ENCODE data around the gene NANOS2. TPM values are rescaled to one million over a fixed set of nuclear protein-coding genes. Genes with fewer than 3 reads are reported as not detected.

The NANOS2 gene
- total RNA-seq, 2 experiments from 2014 or later, result not detected

DNA sequence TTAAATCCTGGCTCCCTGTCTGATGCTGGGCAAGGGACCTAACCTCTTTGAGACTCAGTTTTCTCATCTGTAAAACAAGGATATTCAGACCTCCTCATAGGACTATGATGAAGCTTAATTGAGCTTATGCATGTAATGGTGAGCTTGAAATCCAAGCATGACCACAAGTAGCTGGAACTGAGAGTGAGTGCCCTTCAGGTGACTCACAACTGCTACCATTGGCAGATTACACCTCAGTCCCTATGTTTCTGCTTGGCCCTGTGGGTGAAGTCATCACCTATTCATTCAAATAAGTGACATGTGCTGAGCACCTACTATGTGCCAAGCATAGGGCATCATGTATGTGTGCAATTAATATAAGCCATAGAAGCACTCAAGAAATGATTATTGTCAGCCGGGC is 33.3 kb upstream of the NANOS2 start:
- Histone ChIP-seq H2AFZ (ENCODE audit: low read length) (no peak overlapping the region), H3K9me2 (ENCODE audit: insufficient read depth, low read length) (no peaks in the 10 kb centered on the region), H3K79me2 (ENCODE audit: insufficient read depth, low read depth, low read length) (no peaks in the 10 kb centered on the region), H3K4me1 (ENCODE audit: insufficient read depth, low read length, poor library complexity, severe bottlenecking) (no peaks in the 10 kb centered on the region), H3K36me3 (ENCODE audit: insufficient read depth, low read length) (no peaks in the 10 kb centered on the region), H3K27ac (ENCODE audit: low read depth, low read length, poor library complexity, severe bottlenecking) (no peak overlapping the region), H3K9me3 (ENCODE audit: low read length) (no peaks in the 10 kb centered on the region), H3K4me2 (ENCODE audit: low read length) (no peak overlapping the region), H3K4me3 (ENCODE audit: low read depth, low read length, poor library complexity, severe bottlenecking) (no peak overlapping the region), H4K20me1 (ENCODE audit: insufficient read depth, low read length) (no peaks in the 10 kb centered on the region)
- no peak for DNase-seq (ENCODE audit: low spot score)
- TF ChIP-seq, protein P1, sequence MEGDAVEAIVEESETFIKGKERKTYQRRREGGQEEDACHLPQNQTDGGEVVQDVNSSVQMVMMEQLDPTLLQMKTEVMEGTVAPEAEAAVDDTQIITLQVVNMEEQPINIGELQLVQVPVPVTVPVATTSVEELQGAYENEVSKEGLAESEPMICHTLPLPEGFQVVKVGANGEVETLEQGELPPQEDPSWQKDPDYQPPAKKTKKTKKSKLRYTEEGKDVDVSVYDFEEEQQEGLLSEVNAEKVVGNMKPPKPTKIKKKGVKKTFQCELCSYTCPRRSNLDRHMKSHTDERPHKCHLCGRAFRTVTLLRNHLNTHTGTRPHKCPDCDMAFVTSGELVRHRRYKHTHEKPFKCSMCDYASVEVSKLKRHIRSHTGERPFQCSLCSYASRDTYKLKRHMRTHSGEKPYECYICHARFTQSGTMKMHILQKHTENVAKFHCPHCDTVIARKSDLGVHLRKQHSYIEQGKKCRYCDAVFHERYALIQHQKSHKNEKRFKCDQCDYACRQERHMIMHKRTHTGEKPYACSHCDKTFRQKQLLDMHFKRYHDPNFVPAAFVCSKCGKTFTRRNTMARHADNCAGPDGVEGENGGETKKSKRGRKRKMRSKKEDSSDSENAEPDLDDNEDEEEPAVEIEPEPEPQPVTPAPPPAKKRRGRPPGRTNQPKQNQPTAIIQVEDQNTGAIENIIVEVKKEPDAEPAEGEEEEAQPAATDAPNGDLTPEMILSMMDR (conservative IDR thresholded peaks at IDR 0.05; ENCODE audit: low read length), result no peak
- TF ChIP-seq EZH2phosphoT487 (IDR thresholded peaks at IDR 0.05; ENCODE audit: borderline replicate concordance, low read depth, low read length), result no peak
- no TSS peak for BruUV-seq (replicated peaks)
- intact Hi-C loops (cut with micrococcal nuclease; ENCODE audit: unreplicated experiment), result no loop called here
- ChIA-PET POLR2A (no interaction called here), CTCF (ENCODE audit: unreplicated experiment) (no interaction called here)

DNA sequence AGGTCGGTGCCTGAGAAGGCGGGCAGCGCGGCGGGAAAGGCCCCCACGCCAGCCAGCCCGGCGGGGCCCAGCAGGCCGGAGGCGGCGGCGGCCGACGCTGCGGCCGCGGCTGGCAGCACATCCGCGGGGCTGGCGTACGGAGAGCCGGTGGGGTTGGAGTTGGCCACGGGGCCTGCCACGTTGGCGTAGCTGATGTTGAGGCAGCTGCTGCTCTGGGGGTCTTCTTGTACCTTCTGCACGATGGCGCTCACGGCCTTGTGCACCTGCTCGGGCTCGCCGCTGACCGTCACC is 25.9 kb upstream of the NANOS2 start:
- H3K9me3 ChIP-seq (ENCODE audit: low read length), result no peaks in the 10 kb centered on the region
- H4K20me1 ChIP-seq (ENCODE audit: insufficient read depth, low read length), result no peaks in the 10 kb centered on the region
- H3K36me3 ChIP-seq (ENCODE audit: insufficient read depth, low read length), result no peaks in the 10 kb centered on the region
- H3K27ac ChIP-seq (ENCODE audit: low read depth, low read length, poor library complexity, severe bottlenecking), result no peak overlapping the region
- H3K4me1 ChIP-seq (ENCODE audit: insufficient read depth, low read length, poor library complexity, severe bottlenecking), result no peaks in the 10 kb centered on the region
- H3K4me3 ChIP-seq (ENCODE audit: low read depth, low read length, poor library complexity, severe bottlenecking), result no peak overlapping the region
- CTCF ChIA-PET (ENCODE audit: unreplicated experiment), result no interaction called here
- no peak for TF ChIP-seq EZH2phosphoT487 (IDR thresholded peaks at IDR 0.05; ENCODE audit: borderline replicate concordance, low read depth, low read length)
- TF ChIP-seq, protein P1 (conservative IDR thresholded peaks at IDR 0.05; ENCODE audit: low read length), result no peak
- intact Hi-C loops (cut with micrococcal nuclease; ENCODE audit: unreplicated experiment), result no loop called here
- POLR2A ChIA-PET, result no interaction called here
- H2AFZ ChIP-seq (ENCODE audit: low read length), result no peak overlapping the region
- no peak for DNase-seq (ENCODE audit: low spot score)
- BruUV-seq (replicated peaks), result no TSS peak
- H3K79me2 ChIP-seq (ENCODE audit: insufficient read depth, low read depth, low read length), result no peaks in the 10 kb centered on the region
- no peaks in the 10 kb centered on the region for H3K9me2 ChIP-seq (ENCODE audit: insufficient read depth, low read length)
- no peak overlapping the region for H3K4me2 ChIP-seq (ENCODE audit: low read length)

DNA sequence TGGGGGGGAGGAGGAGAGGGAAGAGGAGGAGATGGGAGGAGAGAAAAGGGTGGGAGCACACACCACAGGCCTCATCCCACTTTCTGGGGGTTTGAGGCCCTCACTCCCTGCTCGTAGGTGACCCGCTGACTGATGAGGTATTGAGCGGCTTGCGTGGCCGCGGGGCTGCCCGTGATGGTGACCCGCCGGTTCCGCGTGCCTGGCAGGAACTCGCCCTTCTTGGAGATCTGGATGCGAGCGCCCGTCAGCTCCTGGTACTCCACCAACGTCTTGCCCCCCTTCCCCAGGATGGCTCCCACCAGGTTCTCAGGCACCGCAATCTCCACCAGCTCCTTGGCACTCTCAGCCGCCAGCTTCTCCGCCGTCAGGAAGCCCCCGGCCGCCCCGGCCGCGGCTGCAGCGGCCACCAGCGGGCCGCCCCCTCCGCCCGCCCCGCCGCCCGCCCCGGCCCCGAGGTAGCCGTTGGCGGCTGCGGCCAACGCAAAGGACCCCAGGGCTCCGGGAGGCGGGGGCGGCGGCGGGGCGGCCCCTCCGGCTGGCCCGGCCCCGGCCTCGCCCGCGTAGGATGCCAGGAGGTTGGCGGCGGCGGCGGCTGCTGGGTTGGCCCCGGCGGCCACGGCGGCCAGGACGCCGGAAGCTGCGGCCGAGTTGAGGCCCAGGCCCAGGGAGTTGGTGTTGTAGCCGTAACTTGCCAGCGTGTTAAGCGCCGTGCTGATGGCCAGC is 25.4 kb upstream of the NANOS2 start:
- H3K4me2 ChIP-seq (ENCODE audit: low read length), result no peak overlapping the region
- CTCF ChIA-PET (ENCODE audit: unreplicated experiment), result interaction anchor here (0.6 kb wide), 1 partner anchor 1908 kb away, joined by 4 read pairs; no protein-coding TSS in a partner anchor
- DNase-seq (ENCODE audit: low spot score), result no peak
- TF ChIP-seq EZH2phosphoT487 (IDR thresholded peaks at IDR 0.05; ENCODE audit: borderline replicate concordance, low read depth, low read length), result no peak
- TF ChIP-seq, protein P1 (conservative IDR thresholded peaks at IDR 0.05; ENCODE audit: low read length), result no peak
- no peaks in the 10 kb centered on the region for H3K9me3 ChIP-seq (ENCODE audit: low read length)
- no peaks in the 10 kb centered on the region for H3K4me1 ChIP-seq (ENCODE audit: insufficient read depth, low read length, poor library complexity, severe bottlenecking)
- H3K79me2 ChIP-seq (ENCODE audit: insufficient read depth, low read depth, low read length), result no peaks in the 10 kb centered on the region
- no peak overlapping the region for H3K4me3 ChIP-seq (ENCODE audit: low read depth, low read length, poor library complexity, severe bottlenecking)
- H4K20me1 ChIP-seq (ENCODE audit: insufficient read depth, low read length), result no peaks in the 10 kb centered on the region
- no TSS peak for BruUV-seq (replicated peaks)
- no peak overlapping the region for H2AFZ ChIP-seq (ENCODE audit: low read length)
- H3K27ac ChIP-seq (ENCODE audit: low read depth, low read length, poor library complexity, severe bottlenecking), result no peak overlapping the region
- POLR2A ChIA-PET, result no interaction called here
- no peaks in the 10 kb centered on the region for H3K9me2 ChIP-seq (ENCODE audit: insufficient read depth, low read length)
- no peaks in the 10 kb centered on the region for H3K36me3 ChIP-seq (ENCODE audit: insufficient read depth, low read length)
- intact Hi-C loops (cut with micrococcal nuclease; ENCODE audit: unreplicated experiment), result no loop called here

All from OCI-LY7 (cell line).